ENCODE data around the gene BCKDHA.

Gene BCKDHA

GRCh38 chr19:41397086-41398049, at the start of gene BCKDHA, which contains the start of gene EXOSC5:
BCKDHA (plus strand) TSS chr19:41397818; CDS start chr19:41397828, 10 bp downstream.
EXOSC5 (minus strand) TSS chr19:41397359; CDS start chr19:41397328, 31 bp downstream.
- in situ Hi-C loops (cut with MboI; ENCODE audit: low sequenced_read_pairs), result no loop called here

GRCh38 chr19:41350735-41351338, 46.8 kb upstream of the BCKDHA start:
- in situ Hi-C loops (cut with MboI; ENCODE audit: low sequenced_read_pairs), result no loop called here

GRCh38 chr19:41351339-41352245, 46.0 kb upstream of the BCKDHA start:
- in situ Hi-C loops (cut with MboI; ENCODE audit: low sequenced_read_pairs), result no loop called here

GRCh38 chr19:41352279-41352608, 45.4 kb upstream of the BCKDHA start:
- in situ Hi-C loops (cut with MboI; ENCODE audit: low sequenced_read_pairs), result no loop called here

- in situ Hi-C loops (cut with MboI; ENCODE audit: low sequenced_read_pairs), result no loop called here
These were observed 44.8 kb upstream of the BCKDHA start for GRCh38 chr19:41352609-41353465.

- in situ Hi-C loops (cut with MboI; ENCODE audit: low sequenced_read_pairs), result no loop called here
These were observed 43.9 kb upstream of the BCKDHA start, which contains the start of gene TGFB1 for GRCh38 chr19:41353466-41354342. TGFB1 (minus strand) TSS chr19:41353922; CDS start chr19:41353044, 878 bp downstream.

GRCh38 chr19:41354343-41354953, 43.2 kb upstream of the BCKDHA start:
- in situ Hi-C loops (cut with MboI; ENCODE audit: low sequenced_read_pairs), result no loop called here

- in situ Hi-C loops (cut with MboI; ENCODE audit: low sequenced_read_pairs), result no loop called here
These were observed 42.6 kb upstream of the BCKDHA start for GRCh38 chr19:41355035-41355434.

- in situ Hi-C loops (cut with MboI; ENCODE audit: low sequenced_read_pairs), result no loop called here
These were observed 41.8 kb upstream of the BCKDHA start for GRCh38 chr19:41355802-41356201.

GRCh38 chr19:41356984-41357739, 40.5 kb upstream of the BCKDHA start:
- in situ Hi-C loops (cut with MboI; ENCODE audit: low sequenced_read_pairs), result no loop called here

GRCh38 chr19:41357746-41358145, 39.9 kb upstream of the BCKDHA start:
- in situ Hi-C loops (cut with MboI; ENCODE audit: low sequenced_read_pairs), result no loop called here

- in situ Hi-C loops (cut with MboI; ENCODE audit: low sequenced_read_pairs), result no loop called here
These were observed 37.9 kb upstream of the BCKDHA start for GRCh38 chr19:41359741-41360140.

GRCh38 chr19:41362143-41362847, 35.3 kb upstream of the BCKDHA start:
- in situ Hi-C loops (cut with MboI; ENCODE audit: low sequenced_read_pairs), result no loop called here

GRCh38 chr19:41363371-41363752, 34.3 kb upstream of the BCKDHA start:
- in situ Hi-C loops (cut with MboI; ENCODE audit: low sequenced_read_pairs), result no loop called here

- in situ Hi-C loops (cut with MboI; ENCODE audit: low sequenced_read_pairs), result no loop called here
These were observed 33.7 kb upstream of the BCKDHA start, which contains the start of gene B9D2 for GRCh38 chr19:41363753-41364523. B9D2 (minus strand) TSS chr19:41364149; CDS start chr19:41363519, 630 bp downstream.

All from hTERT RPE-1 (cell line).